Omental fat pad (tissue), 4 donors: ENCODE measurements around the gene PCP4. TPM values are rescaled to one million over a fixed set of nuclear protein-coding genes. Genes with fewer than 3 reads are reported as not detected.

Source experiments
- ATAC-seq: fragments of 150-250 bp; one replicate; pipeline ENCODE4 v1.9.1; 2016; ENCODE audit warnings: mild to moderate bottlenecking, moderate library complexity; ENCODE audit not compliant: low FRiP score
- DNase-seq: peaks from one replicate; pipeline ENCODE4 v3.0.0-alpha.2; 2019; ENCODE audit warnings: low spot score
- total RNA-seq, 4 donors: library from RNA; depleted of rRNA; stranded (reverse); fragments of >200 nt; gene quantifications; one replicate each; pipeline ENCODE4 v1.1.0, GENCODE V29; 2016
- TF ChIP-seq, protein P1 (sequence below), 3 donors: fragments of 450-650 bp; IDR thresholded peaks; one replicate each; pipeline ENCODE4 v1.5.1; 2016 to 2017; ENCODE audit warnings: antibody characterized with exemption in 3 of 3, mild to moderate bottlenecking in 3 of 3, moderate library complexity in 2 of 3

PCP4 gene
- 1 to 10 TPM in 3 of 4 donors, not detected in 1; 2.7 to 5.1 (median 4.0) TPM for total RNA-seq

DNA sequence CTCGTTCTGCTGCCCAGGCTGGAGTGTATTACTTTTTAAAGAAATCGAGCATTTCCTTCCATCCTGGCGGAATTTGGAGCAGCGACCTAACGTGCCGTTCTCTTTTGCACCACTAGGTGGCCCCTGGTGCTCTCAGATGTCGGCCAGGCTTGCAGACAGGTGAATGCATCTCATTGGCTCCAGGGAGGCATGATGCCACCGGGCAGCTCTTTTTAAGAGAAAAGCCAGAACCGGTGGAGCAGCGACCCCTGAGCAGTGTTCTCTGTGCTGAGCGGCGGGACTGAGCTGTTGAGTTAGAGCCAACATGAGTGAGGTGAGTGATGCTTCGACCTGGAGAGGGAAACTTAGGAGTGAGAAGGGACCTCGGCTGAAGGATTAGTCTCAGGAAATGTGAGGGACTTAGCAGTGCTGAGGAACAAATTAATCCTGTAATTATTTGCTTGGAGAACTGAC lies at the start of gene PCP4:
Gene PCP4, plus strand, starts transcription at position 241 of the 453 bp plus-strand sequence. Its CDS starts 64 bp downstream, at position 305.
- peak; percentile 80 for ATAC-seq
- TF ChIP-seq, protein P1, sequence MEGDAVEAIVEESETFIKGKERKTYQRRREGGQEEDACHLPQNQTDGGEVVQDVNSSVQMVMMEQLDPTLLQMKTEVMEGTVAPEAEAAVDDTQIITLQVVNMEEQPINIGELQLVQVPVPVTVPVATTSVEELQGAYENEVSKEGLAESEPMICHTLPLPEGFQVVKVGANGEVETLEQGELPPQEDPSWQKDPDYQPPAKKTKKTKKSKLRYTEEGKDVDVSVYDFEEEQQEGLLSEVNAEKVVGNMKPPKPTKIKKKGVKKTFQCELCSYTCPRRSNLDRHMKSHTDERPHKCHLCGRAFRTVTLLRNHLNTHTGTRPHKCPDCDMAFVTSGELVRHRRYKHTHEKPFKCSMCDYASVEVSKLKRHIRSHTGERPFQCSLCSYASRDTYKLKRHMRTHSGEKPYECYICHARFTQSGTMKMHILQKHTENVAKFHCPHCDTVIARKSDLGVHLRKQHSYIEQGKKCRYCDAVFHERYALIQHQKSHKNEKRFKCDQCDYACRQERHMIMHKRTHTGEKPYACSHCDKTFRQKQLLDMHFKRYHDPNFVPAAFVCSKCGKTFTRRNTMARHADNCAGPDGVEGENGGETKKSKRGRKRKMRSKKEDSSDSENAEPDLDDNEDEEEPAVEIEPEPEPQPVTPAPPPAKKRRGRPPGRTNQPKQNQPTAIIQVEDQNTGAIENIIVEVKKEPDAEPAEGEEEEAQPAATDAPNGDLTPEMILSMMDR (IDR thresholded peaks at IDR 0.05): no peak
- DNase-seq: peak; percentile 26

DNA sequence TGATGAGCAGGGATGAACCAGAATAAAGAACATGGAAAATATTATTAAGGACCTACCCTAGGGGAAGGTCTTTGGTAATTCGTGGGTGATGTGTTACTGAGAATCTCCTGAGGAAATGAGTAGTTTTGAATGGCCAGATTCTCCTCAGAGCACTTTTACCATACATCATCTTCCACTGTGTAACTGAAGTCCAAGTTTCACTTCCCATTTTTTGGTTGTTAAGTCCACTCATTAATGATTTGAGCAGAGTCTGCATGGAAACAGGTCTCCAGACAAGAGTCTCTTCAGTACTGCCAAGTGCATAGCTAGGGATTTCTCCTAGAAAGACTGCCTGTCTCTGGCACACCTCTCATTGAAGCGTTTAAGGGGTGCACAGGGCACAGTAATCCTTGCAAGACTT lies 48.7 kb upstream of the PCP4 start:
- DNase-seq: no peak
- no peak for ATAC-seq
- TF ChIP-seq, protein P1 (IDR thresholded peaks at IDR 0.05): no peak

DNA sequence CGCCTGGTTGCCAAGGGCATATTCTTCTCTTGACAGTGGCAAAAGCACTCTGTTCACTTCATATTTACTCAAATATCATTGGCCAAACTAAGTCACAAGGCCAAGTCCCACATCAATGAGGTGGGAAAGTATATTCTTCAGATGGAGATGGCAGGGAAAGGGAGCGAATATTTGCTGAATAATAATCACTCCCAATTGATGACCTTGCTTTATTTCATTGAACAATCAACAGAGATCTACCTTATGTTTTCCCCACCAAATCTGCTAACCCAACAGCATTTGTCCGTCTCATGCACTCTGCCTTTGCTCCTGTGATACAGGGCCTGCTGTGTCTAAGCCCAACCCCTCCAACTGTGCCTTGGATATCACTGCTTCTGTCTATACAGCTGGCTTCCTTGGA lies 45.2 kb upstream of the PCP4 start:
- TF ChIP-seq, protein P1 (IDR thresholded peaks at IDR 0.05): no peak
- ATAC-seq (no peak), DNase-seq (no peak)

DNA sequence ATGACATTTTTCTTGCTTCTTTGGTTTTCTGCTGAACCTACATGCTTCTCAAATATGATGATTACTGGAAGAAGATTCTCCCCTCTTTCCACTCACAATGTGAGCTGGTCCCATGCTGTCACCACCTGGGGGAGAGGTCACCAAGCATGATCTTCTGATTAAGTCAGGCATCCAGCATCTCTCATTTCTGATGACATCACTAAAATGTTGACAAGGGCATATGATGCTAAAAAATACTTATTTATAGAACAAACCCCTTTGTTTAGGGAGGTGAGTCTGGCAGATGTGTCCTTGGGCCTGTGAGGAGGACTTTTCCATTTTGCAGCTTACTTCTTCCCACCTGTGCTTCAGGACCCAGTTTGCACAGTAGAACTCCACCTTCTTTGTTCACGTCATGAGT lies 42.0 kb upstream of the PCP4 start:
- ATAC-seq (no peak), DNase-seq (no peak)
- TF ChIP-seq, protein P1 (IDR thresholded peaks at IDR 0.05): no peak

DNA sequence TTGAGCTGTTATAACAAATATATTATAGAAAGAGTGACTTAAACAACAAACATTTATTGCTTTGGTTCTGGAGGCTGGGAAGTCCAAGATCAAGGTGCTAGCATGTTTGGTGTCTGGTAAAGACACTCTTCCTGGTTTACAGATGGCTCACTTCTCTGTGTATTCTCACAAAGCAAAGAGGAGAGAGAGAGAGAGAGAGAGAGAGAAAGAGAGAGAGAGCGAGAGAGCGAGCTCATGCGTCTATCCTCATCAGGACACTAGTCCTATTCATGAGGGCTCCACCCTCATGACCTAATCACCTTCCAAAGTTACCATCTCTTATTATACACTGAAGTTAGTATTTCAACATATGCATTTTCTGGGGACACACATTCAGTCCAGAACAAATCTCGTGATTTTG lies 32.7 kb upstream of the PCP4 start:
- ATAC-seq: no peak
- no peak for DNase-seq
- TF ChIP-seq, protein P1 (IDR thresholded peaks at IDR 0.05): no peak

DNA sequence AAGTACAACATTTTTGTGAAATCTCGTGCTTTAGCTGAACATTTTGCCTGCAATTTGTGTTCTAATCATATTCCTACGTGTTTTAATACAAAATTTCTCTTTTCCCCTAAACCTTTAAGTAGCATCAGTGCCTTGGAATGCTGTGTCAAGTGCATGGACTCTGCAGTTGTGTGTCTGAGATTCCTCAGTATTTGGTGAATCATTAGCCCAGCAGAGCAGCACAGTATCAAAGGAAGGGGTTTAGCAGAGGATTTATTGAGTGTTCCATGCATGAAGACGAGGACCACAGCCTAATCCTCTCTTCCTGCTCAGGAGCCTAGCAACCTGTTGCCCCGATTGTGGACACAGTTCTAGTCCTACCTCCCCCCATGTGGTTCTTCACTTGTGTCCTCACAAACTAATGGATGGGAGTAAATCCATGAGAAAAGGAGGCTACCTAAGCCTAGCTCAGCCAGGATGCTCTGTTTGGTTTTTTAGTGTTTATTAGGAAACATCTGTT lies 29.3 kb upstream of the PCP4 start:
- TF ChIP-seq, protein P1 (IDR thresholded peaks at IDR 0.05): no peak
- DNase-seq (no peak), ATAC-seq (no peak)

DNA sequence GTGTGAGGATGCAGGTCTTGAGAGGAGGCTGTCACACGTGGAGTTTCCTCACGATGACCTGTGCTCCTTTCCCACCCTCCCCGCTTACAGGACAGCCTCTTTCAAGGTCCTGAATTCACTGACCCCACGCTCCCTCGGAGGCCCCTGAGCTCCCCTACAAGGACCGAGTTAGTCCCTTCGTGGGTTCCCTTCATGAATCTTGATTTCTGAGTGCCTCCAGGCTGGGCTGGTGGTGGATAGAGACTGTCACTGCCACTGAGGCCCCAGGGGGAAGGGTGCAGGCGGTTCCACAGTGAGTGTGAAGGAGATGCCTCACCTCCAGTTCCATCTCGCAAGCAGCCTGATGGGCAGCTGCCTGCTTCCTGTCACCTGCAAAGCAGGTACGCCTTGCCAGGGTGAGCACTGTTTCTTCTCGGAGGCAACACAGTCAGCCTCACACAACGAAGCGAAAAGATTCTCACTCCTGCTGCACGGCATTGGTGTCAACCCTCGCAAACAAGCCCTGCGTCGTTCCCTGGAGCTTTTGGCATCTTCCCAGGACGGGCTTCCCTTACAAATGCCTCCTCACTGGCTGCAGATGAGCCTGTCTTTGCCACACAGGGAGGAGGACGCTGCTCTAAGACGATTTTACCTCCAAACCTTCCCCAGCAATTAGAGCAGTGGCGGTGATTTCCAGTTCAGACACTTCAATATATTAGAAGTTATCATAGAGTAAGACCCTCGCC lies 26.7 kb upstream of the PCP4 start:
- TF ChIP-seq, protein P1 (IDR thresholded peaks at IDR 0.05): no peak
- ATAC-seq: no peak
- DNase-seq: no peak
